Activated CD8-positive, alpha-beta memory T cell treated with anti-CD3 and anti-CD28 coated beads for 1 hour (primary cell): ENCODE measurements around the gene FCRL3.
"Not testable (repeated sequence)": the region's sequence is repeated elsewhere in the genome, so short reads cannot be mapped to it uniquely, and the experiment has no call there.

Source experiments
- DNase-seq, 2 donors: peaks; one replicate each; pipeline ENCODE4 v3.0.0-alpha.2; 2020; ENCODE audit warnings: low read depth in 1 of 2; ENCODE audit errors: extremely low read depth in 1 of 2

Gene FCRL3, protein sequence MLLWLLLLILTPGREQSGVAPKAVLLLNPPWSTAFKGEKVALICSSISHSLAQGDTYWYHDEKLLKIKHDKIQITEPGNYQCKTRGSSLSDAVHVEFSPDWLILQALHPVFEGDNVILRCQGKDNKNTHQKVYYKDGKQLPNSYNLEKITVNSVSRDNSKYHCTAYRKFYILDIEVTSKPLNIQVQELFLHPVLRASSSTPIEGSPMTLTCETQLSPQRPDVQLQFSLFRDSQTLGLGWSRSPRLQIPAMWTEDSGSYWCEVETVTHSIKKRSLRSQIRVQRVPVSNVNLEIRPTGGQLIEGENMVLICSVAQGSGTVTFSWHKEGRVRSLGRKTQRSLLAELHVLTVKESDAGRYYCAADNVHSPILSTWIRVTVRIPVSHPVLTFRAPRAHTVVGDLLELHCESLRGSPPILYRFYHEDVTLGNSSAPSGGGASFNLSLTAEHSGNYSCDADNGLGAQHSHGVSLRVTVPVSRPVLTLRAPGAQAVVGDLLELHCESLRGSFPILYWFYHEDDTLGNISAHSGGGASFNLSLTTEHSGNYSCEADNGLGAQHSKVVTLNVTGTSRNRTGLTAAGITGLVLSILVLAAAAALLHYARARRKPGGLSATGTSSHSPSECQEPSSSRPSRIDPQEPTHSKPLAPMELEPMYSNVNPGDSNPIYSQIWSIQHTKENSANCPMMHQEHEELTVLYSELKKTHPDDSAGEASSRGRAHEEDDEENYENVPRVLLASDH

DNA sequence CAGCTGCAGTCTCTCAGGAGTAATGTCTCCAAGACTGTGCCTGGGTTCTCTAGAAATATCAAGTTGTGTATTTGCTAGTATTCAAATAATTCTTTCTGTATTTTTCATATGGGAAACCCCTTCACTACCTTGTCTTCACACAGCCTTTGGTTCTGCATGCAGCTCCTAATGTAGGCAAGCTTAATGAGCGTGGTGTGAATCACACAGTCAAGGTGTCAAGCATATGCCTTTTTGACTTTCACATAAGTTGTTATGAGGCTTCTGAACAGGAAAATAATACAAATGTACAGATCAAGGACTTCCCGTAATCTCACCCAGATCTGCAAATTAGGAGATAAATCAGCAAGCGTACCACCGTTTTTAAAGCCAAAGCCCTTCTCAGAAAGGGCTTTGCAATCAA, at the start of gene FCRL3:
FCRL3 (minus strand) TSS at position 38 of the 400 bp plus-strand sequence. CDS start 280 bp downstream, outside the sequence.
- no peak for DNase-seq

DNA sequence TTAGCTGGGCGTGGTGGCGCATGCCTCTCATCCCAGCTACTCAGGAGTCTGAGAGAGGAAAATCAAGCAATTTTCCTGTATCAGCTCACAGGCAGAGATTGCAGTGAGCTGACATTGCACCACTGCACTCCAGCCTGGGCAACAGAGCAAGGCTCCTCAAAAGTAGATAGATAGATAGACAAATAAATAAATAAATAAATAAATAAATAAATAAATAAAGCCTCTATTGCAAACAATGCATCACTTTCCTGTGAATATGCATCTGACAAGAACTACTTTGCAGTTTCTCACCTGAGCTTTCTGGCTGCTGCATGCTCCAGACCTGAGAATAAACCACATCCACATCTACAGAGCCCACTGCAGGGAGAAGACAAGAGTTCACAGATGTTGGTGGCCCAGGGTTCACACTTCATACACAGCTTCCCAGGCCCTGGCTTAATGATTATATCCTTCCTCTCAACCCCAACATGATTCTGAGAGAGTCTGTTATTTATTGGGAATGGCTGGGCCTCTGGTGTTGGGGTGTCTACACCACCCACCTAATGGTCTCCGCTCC, 47.8 kb upstream of the FCRL3 start:
- DNase-seq: no peak

DNA sequence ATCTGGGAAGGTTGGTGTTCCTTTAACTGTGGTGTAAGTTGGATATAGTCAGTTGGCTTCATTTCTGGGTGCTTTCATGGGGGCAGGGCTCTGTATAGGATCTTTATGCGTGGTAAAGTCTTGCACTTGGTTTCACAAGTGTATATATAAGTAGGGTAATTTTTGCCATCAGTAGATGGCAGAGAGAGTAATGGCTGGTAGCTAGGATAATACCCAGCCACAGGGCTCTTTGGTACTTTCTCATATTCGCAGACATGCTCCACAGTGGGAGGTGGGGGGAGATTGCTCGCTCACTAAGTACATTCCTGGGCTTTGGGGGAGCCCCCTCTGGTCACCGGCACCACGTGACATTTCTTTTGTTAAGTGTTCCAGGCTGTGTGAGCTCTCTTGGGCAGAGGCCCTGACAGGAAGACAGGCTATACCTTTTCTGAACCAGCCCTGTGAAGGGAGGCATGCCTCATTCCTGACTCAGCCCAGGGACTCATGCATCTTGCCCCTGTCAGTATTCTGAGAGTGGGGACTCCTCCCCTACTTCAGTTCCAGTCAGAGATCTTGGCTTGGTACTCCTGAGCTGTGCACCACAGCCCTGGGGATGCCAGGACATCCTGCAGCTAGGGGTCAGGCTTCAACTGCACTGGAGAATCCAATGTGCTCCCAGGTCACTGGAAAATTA, 38.8 kb upstream of the FCRL3 start:
- DNase-seq: no peak

DNA sequence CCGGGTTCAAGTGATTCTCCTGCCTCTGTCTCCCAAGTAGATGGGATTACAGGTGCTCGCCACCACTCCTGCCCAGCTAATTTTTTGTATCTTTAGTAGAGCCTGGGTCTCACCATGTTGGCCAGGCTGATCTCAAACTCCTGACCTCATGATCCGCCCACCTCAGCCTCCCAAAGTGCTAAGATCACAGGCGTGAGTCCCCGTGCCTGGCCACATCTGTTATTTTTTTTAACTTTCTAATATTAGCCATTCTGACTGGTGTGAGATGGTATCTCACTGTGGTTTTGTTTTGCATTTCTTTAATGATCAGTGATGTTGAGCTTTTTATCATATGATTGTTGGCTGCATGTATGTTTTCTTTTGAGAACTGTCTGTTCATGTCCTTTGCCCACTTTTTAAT, 35.4 kb upstream of the FCRL3 start:
- not testable (repeated sequence) for DNase-seq

DNA sequence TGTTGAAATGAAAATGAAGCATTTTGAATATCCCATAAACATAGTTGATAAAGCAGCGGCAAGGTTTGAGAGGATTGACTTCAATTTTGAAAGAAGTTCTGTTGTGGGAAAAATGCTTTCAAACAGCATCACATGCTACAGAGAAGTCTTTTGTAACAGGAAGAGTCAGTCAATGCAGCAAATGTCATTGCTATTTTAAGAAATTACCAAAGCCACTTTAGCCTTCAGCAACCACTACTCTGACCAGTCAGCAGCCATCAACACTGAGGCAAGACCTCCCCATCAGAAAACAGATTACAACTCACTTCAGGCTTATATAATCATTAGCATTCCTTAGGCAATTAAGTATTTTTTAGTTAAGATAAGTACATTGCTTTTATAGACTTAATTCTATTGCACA, 33.8 kb upstream of the FCRL3 start:
- DNase-seq: no peak

DNA sequence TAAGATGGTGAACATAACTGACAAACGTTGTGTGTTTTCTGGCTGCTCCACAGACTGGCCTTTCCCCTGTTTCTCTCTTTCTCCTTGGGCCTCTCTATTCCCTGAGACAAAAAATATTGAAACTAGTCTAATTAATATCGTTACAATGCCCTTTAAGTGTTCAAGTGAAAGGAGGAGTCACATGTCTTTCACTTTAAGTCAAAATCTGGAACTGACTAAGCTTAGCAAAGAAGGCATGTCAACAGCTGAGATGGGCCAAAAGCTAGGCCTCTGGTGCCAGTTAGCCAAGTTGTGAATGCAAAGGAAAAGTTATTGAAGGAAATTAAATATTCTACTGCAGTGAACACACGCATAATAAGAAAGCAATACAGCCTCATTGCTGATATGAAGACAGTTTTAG, 32.2 kb upstream of the FCRL3 start:
- no peak for DNase-seq

DNA sequence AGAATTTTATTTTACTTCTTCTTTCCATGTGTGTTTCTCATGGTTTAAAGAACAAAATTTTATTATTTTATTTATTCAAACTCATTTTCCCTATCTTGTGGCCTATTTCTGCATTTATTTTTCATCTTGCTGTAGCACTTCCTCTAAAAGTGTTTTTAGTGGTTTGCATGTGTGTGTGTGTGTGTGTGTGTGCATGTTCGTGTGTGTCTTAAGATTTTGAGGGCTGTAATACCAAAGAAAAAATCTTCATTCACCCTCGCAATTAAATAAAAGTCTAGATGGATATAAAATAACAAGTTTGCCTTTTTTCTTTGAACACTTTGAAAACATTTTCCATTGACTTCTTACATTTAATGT, 24.6 kb upstream of the FCRL3 start:
- DNase-seq: no peak

DNA sequence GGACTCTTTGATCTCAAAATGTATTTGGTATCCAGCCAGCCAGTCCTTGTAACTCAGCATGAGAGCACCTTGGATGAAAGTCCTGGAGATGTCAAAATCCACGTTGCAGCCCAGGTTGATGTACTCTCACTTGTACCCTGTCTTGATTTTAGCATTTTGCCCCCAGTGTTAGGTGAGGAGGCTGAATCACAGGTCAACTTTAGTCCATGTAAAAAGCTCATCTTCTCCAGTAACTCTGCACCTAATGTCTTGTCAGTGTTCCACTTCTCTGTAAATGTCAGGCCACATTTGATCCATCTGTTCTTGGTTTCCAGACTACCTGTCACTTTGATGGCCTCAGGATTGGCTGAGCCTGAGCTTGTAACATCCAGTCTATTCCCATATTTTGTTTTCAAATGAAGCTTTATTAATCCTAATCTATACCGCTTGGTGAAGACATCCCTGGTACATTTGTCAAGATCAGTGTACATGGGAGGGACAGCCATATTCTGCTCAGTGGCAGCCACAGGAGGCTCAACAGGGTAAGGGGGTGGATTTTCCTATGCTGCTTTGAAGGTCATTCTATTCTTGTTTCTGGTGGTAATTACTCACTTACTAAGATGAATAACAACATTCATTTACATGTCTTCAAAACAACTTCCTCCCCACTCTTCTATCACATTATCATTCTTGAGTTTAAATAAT, 24.1 kb upstream of the FCRL3 start:
- DNase-seq: no peak

DNA sequence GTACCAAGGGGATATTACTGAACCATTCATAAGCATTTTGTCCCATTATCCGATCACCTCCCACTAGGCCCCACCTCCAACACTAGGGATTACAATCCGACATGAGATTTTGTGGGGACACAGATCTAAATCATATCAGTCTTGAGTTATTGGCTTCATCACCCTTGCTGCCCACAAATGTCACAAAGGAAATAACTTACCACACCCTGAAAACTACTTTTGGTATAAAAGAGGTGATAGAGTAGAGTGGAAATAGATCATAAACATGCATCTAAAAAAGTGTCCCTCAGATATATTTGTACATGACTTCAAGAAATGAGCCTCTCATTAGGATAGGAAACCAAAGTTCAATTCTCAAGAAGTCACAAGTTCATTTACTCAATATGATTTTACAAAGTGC, 22.6 kb upstream of the FCRL3 start:
- no peak for DNase-seq

DNA sequence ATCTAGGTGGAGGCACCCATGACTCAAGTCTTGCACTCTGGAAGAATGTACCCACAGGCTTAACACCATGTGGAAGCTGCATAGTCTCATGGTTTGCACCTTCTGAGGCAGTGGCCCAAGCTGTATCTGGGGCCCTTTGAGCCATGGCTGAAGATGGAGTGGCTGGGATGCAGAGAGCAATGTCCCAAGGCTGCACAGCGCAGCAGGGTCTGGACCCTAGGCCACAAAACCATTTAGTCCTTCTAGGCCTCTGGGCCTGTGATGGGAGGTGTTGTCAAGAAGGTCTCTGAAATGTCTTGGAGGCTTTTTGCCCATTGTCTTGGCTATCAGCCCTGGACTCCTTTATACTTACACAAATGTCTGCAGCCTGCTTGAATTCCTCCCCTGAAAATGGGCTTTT, 21.4 kb upstream of the FCRL3 start:
- DNase-seq: no peak

DNA sequence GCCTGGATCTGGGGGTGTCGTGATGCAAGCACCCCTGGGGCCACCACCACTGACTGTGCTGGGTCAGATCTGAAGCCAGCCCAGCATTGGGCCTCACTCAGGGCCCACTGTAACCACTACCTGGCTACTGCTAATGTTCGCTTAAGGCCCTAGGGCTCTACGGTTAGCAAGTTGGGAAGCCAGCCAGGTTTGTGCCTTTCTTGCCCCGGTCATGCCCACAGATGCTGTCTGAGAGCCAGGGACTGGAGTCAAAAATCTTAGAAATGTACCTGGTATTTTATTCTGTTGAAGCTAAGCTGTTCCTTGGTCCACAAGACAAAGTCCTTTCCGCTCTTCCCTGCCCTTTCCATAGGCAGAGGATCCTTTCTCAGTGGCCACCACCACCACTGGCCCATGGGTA, 15.2 kb upstream of the FCRL3 start:
- DNase-seq: no peak

DNA sequence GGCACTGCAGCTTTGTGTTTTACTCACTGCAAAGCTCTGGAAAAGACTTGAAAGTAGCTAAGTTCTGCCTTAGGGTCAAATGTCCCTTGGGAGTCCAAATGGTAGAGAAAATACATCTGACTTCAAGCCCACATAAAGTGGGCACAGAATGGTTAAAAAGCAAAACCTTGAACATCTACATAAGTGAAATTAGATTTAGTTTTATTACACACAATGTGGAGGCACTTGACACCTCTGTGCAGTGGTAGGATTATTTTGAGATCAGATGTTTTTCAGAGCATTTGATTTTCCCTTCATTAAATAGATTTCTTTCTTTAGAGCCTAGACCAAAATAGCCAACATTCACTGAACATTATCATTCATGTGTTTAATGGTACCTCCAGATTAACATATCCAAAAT, 11.2 kb upstream of the FCRL3 start:
- DNase-seq: no peak

DNA sequence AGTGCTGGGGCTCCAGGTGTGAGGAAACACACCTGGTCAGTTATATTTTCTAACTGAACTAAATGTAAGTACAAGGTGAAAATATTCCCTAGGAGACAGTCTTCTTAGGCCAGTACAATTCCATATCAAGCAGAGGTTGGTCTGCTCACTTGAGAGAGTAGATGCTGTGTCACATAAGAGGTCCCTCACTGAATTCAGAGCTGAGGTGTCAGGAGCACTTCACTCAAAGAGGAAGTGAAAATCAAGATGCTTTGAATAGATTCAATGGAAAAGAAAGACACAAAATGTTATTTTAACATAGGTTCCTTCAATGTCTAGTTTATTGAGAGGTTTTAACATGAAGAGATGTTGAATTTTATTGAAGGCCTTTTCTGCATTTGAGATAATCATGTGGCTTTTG, 4.3 kb upstream of the FCRL3 start:
- DNase-seq: no peak

DNA sequence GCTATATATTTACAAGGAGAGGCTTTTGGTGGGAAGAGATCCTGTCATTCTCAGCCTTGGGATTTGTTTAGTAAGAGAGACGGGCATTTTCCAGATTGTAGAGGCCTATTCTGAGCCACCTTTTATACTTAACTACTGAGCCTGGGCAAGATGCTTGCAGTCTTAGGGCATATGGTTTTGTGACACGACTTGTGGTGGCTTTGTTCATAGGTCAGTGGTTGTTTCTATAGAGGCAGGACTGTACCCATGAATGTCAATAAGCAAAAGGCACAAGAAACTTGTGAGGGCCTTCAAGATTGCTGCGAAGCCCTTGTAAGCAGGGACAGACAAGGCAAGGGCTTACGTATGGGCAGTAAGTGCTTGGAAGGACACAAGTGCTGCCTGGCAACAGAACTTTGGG, 3.4 kb upstream of the FCRL3 start:
- no peak for DNase-seq

DNA sequence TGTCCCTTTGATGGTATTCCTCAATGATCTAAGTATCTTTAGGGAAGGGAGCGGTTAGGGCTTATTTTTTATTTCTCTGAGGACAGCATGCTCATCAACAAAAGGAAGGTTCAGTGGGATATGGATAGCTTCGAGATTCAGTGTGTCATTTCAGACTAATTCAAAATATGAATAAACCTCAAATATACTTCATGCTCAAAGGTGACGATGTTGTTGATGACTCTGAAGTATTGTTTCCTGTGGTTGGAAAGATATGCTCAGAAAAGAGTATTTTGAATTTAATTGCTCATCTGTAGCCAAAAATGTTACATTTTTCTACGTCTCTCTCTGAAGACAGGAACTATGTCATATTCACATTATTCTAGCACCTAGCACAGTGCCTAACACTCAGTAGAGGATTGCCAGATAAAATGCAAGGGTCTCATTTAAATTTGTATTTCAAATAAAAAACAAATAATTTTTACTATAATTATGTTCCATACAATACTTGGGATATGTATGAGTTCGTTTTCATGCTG, 1.8 kb upstream of the FCRL3 start:
- no peak for DNase-seq

DNA sequence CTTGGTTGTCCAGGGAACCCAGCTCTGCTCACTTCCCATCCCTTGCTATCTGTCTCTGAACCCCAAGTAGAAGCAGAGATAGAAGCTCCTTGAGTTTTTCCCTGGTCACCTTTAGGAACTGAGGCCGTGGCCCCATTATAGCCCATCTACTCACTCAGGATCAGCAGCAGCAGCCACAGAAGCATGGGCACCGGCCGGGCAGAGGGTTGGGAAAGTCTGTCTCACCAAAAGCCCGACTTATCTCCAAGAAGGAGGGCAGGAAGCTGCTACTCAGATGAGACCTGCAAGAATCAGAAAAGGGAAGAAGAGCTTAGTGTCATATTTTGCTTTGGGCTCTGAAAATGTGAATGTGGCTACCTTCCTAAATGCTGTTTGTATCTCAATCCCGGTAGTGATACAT, 264 bp downstream of the FCRL3 start:
- no peak for DNase-seq

DNA sequence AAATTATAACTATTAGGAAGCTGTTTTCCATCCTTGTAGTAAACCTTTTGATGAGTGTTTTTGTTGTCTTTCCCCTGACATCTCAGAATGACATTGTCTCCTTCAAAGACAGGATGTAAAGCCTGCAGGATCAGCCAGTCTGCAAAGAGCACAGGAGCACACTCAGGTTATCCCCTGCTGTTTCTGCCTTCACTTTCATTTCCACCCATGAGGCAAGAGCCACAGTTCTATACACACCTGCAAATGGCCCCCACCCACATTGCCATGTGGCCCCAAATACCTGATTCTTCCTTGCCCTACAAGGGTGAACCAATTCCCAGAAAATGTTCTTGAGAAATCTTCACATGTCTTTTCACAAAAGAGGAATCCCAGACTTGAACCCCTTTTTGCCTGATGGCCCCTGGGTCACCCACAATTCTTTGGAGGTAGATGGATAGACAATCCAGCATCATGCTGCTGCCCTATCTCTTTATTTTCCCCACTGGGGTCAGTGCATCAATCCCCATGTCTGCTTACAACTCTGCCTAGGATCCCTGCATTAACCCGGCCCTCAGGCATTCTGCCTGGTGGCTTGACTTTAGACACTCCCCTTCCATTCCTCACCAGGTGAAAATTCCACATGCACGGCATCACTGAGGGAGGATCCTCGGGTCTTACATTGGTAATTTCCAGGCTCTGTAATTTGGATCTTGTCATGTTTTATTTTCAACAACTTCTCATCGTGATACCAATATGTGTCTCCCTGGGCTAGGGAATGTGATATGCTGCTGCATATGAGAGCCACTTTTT, 2.6 kb downstream of the FCRL3 start:
- no peak for DNase-seq

DNA sequence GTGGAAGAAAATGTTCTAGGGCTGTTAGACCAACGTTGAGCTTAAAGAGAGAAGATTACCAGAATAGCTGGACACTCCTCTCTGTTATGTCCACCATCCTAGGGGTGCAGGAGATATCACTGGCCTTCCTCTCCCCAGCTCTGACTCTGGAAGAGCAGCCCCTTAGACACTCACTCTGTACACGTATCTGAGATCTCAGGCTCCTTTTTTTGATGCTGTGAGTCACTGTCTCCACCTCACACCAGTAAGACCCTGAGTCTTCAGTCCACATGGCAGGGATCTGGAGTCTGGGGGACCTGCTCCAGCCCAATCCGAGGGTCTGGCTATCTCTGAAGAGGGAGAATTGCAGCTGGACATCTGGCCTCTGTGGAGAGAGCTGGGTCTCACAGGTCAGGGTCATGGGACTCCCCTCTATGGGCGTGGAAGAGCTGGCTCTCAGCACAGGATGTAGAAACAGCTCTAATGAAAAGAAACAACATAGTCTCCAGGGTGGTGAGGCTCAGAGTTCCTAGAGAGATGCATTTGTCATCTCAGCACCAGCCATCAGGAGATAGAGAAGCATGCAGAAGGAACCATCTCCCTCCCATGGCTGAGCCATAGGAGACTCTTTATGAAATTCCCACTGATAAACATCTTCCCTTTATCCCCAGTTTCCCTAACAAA, 3.5 kb downstream of the FCRL3 start:
- DNase-seq: no peak

DNA sequence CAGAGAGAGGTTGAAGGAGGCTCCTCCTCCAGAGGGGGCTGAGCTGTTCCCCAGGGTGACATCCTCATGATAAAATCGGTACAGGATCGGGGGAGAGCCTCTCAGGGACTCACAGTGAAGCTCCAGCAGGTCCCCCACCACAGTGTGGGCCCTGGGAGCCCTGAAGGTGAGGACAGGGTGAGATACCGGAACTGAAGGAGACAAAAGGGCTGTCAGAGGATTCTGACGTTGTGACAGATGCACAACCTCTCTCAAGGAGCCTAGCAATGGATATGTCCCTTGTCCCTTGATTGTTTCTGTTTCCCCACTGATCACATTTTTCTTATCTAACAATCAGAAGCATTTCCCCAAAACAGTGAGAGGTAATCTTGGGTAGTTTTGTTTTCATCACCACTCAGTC, 5.2 kb downstream of the FCRL3 start:
- no peak for DNase-seq
